Panc1 (cell line): ENCODE data around the gene ACTA2. TPM values are rescaled to one million over a fixed set of nuclear protein-coding genes. Genes with fewer than 3 reads are reported as not detected.
A peak's percentile ranks its signal among the peaks of the same experiment; 100 is the strongest.

Experiments used
- ATAC-seq: fragments of 200-7000 bp; cut with Tn5 transposase; 2 replicates; pipeline ENCODE4 v1.9.1; 2020; ENCODE audit warnings: mild to moderate bottlenecking, moderate library complexity
- BruUV-seq: library from RNA; stranded (reverse); fragments of 400-500 nt; replicated peaks from 2 replicates; lab custom pipeline; 2021; lab: Mats Ljungman, UMichigan
- CTCF ChIA-PET: fragments of 300-600 bp; sonication (Branson Sonifier 250); formaldehyde crosslinking; loops from one replicate; lab custom pipeline; 2022; ENCODE audit warnings: antibody characterized with exemption; lab: Charles Lee
- POLR2A ChIA-PET: fragments of 300-600 bp; sonication (Branson Sonifier 250); formaldehyde crosslinking; loops from one replicate; lab custom pipeline; 2022; ENCODE audit warnings: antibody characterized with exemption; lab: Charles Lee
- DNase-seq: peaks from one replicate; pipeline ENCODE4 v3.0.0-alpha.2; 2010; ENCODE audit warnings: low read depth, low spot score
- H3K27ac ChIP-seq: 2 replicates; pipeline ENCODE4 v1.5.1; 2011; ENCODE audit warnings: mild to moderate bottlenecking, low read length, inconsistent platforms
- H3K27me3 ChIP-seq: fragments of 200-500 bp; sonication (Bioruptor generic); 2 replicates; pipeline ENCODE4 v1.6.0; 2014; ENCODE audit warnings: low read length, inconsistent platforms; ENCODE audit not compliant: control insufficient read depth, insufficient read depth
- H3K36me3 ChIP-seq: fragments of 200-500 bp; sonication (Bioruptor generic); 2 replicates; pipeline ENCODE4 v1.5.1; 2014; ENCODE audit warnings: inconsistent platforms, mild to moderate bottlenecking, low read length, moderate library complexity; ENCODE audit not compliant: control insufficient read depth, insufficient read depth
- H3K4me1 ChIP-seq: 2 replicates; pipeline ENCODE4 v1.5.1; 2011; ENCODE audit warnings: inconsistent platforms, mild to moderate bottlenecking, low read length, moderate library complexity; ENCODE audit not compliant: control insufficient read depth, insufficient read depth
- H3K4me3 ChIP-seq, 2 experiments: 2 replicates each; pipeline ENCODE4 v1.5.1; 2011 to 2012; ENCODE audit warnings: low read depth in 2 of 2, low read length in 2 of 2, mild to moderate bottlenecking in 2 of 2, inconsistent platforms in 1 of 2, moderate library complexity in 1 of 2
- H3K9me3 ChIP-seq: fragments of 200-500 bp; sonication (Bioruptor generic); 2 replicates; pipeline ENCODE4 v1.5.1; 2014; ENCODE audit warnings: low read depth, mild to moderate bottlenecking, inconsistent platforms, low read length, moderate library complexity; ENCODE audit not compliant: control insufficient read depth, insufficient read depth
- SIN3A ChIP-seq: IDR thresholded peaks from 2 replicates; pipeline ENCODE4 v1.6.1; 2012; ENCODE audit warnings: low read depth, mild to moderate bottlenecking, low read length, moderate library complexity, borderline replicate concordance; ENCODE audit not compliant: insufficient read depth
- in situ Hi-C: cut with HindIII; loops from 2 replicates; pipeline ENCODE4 v1.10.0; 2016; ENCODE audit warnings: low sequenced_read_pairs, low pct_unique_long_range_greater_than_20kb
- intact Hi-C: fragments of 100-400 bp; cut with micrococcal nuclease; formaldehyde crosslinking; loops from one replicate; pipeline ENCODE4 v1.10.0; 2022; ENCODE audit not compliant: unreplicated experiment
- total RNA-seq: library from RNA; stranded (reverse); gene quantifications from one replicate; pipeline ENCODE4 v1.2.1, GENCODE V29; 2021; ENCODE audit not compliant: unreplicated experiment
- TF ChIP-seq, protein P1 (sequence below), 2 experiments: IDR thresholded peaks; 2 replicates each; pipeline ENCODE4 v1.6.1; 2011 to 2012; ENCODE audit warnings: low read depth in 2 of 2, control low read depth in 1 of 2, low read length in 1 of 2, mild to moderate bottlenecking in 1 of 2, moderate library complexity in 1 of 2; ENCODE audit not compliant: insufficient read depth in 1 of 2
- TF ChIP-seq, protein P2 (sequence below): fragments of 450-650 bp; IDR thresholded peaks from 2 replicates; pipeline ENCODE4 v1.5.1; 2017; ENCODE audit warnings: mild to moderate bottlenecking

ACTA2 gene
- total RNA-seq, 1 experiment from 2014 or later: 4.7 TPM

- Histone ChIP-seq H3K4me3 (no peak overlapping the region), H3K27ac (no peak overlapping the region), H3K27me3 (no peaks in the 10 kb centered on the region), H3K36me3 (no peaks in the 10 kb centered on the region), H3K9me3 (no peaks in the 10 kb centered on the region), H3K4me1 (peaks cover 7% of the 10 kb centered on the region; the same call in 1 of the 2 replicates)
- in situ Hi-C loops: no loop called here
- intact Hi-C loops: loop anchor here (1.0 to 5.0 kb wide), 2 partner anchors 53 to 150 kb away; no protein-coding TSS in a partner anchor
- DNase-seq: no peak
- TF ChIP-seq, protein P1, sequence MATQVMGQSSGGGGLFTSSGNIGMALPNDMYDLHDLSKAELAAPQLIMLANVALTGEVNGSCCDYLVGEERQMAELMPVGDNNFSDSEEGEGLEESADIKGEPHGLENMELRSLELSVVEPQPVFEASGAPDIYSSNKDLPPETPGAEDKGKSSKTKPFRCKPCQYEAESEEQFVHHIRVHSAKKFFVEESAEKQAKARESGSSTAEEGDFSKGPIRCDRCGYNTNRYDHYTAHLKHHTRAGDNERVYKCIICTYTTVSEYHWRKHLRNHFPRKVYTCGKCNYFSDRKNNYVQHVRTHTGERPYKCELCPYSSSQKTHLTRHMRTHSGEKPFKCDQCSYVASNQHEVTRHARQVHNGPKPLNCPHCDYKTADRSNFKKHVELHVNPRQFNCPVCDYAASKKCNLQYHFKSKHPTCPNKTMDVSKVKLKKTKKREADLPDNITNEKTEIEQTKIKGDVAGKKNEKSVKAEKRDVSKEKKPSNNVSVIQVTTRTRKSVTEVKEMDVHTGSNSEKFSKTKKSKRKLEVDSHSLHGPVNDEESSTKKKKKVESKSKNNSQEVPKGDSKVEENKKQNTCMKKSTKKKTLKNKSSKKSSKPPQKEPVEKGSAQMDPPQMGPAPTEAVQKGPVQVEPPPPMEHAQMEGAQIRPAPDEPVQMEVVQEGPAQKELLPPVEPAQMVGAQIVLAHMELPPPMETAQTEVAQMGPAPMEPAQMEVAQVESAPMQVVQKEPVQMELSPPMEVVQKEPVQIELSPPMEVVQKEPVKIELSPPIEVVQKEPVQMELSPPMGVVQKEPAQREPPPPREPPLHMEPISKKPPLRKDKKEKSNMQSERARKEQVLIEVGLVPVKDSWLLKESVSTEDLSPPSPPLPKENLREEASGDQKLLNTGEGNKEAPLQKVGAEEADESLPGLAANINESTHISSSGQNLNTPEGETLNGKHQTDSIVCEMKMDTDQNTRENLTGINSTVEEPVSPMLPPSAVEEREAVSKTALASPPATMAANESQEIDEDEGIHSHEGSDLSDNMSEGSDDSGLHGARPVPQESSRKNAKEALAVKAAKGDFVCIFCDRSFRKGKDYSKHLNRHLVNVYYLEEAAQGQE (IDR thresholded peaks at IDR 0.05; ENCODE audit: insufficient read depth in 1 of 2, low read depth in 2 of 2, low read length in 1 of 2): no peak
- TF ChIP-seq, protein P2, sequence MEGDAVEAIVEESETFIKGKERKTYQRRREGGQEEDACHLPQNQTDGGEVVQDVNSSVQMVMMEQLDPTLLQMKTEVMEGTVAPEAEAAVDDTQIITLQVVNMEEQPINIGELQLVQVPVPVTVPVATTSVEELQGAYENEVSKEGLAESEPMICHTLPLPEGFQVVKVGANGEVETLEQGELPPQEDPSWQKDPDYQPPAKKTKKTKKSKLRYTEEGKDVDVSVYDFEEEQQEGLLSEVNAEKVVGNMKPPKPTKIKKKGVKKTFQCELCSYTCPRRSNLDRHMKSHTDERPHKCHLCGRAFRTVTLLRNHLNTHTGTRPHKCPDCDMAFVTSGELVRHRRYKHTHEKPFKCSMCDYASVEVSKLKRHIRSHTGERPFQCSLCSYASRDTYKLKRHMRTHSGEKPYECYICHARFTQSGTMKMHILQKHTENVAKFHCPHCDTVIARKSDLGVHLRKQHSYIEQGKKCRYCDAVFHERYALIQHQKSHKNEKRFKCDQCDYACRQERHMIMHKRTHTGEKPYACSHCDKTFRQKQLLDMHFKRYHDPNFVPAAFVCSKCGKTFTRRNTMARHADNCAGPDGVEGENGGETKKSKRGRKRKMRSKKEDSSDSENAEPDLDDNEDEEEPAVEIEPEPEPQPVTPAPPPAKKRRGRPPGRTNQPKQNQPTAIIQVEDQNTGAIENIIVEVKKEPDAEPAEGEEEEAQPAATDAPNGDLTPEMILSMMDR: peak; percentile 61; the same call in 1 of the 2 replicates
- POLR2A ChIA-PET: no interaction called here
- ATAC-seq: no peak
- CTCF ChIA-PET: interaction anchor here (0.6 to 1.3 kb wide), 4 partner anchors 53 to 423 kb away, joined by 3 to 10 read pairs (median 6); no protein-coding TSS in a partner anchor
- BruUV-seq: no TSS peak
Measured at GRCh38 chr10:88987243-88987725, 34.7 kb upstream of the ACTA2 start.

DNA sequence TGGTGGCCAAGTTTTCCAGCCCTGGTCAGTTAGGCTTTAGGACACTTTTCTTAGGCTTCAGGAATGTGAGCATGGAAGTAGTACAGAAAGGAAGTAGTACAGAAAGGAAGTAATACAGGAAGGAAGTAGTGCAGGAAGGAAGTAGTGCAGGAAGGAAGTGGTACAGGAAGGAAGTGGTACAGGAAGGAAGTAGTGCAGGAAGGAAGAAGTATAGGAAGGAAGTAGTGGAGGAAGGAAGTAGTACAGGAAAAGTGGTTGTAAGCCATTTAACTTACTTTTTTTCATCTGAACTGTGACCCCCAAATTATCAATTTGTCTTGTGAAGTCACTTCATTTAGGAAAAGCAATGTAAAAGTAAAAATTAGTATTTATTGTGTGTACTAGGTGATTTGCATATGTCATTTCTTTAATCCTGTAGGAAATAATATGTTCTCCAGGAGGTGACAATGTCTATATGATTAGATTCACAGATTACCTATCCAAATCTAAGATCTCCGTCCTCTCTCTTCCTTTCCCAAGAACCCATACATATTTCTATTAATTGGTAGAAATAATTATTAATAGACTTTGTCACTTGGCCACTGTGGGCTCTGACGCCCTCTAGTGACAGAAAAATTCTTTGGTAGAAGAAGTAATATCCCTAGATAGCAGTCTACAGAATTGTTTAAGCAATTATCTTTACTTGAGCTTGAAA, 34.1 kb upstream of the ACTA2 start:
- intact Hi-C loops: loop anchor here (1.0 to 5.0 kb wide), 2 partner anchors 52 to 149 kb away; no protein-coding TSS in a partner anchor
- no TSS peak for BruUV-seq
- ChIA-PET POLR2A (no interaction called here), CTCF (interaction anchor here (0.6 to 1.3 kb wide), 4 partner anchors 52 to 422 kb away, joined by 3 to 10 read pairs (median 6); no protein-coding TSS in a partner anchor)
- 0 out of 2 replicates have a peak, but pooled peaks cover 5% of the 10 kb centered on the region for H3K4me1 ChIP-seq
- no peak for DNase-seq
- ATAC-seq: no peak
- TF ChIP-seq, protein P2: peak; percentile 83; the same call in 1 of the 2 replicates
- no peak for TF ChIP-seq SIN3A
- no peaks in the 10 kb centered on the region for H3K9me3 ChIP-seq
- in situ Hi-C loops: no loop called here
- no peaks in the 10 kb centered on the region for H3K27me3 ChIP-seq
- no peak overlapping the region for H3K27ac ChIP-seq
- H3K4me3 ChIP-seq: no peak overlapping the region
- no peaks in the 10 kb centered on the region for H3K36me3 ChIP-seq
